Iris pigment epithelial cell (primary cell): ENCODE data around the gene SLC16A6.
"Not testable (repeated sequence)": the region's sequence is repeated elsewhere in the genome, so short reads cannot be mapped to it uniquely, and the experiment has no call there.

ENCODE experiments used
- DNase-seq: peaks from one replicate; pipeline ENCODE4 v3.0.0-alpha.2; 2011; ENCODE audit warnings: low read depth

Gene SLC16A6

GRCh38 chr17:68290955-68291835 lies at the start of gene SLC16A6, which contains the start of gene ARSG:
Gene SLC16A6, minus strand, starts transcription at chr17:68291127. Its CDS starts 12,807 bp downstream, at chr17:68278320.
Gene ARSG, plus strand, starts transcription at chr17:68291495. Its CDS starts 15,999 bp downstream, at chr17:68307494.
- peak; percentile 68 for DNase-seq

GRCh38 chr17:68334393-68334792 lies 43.5 kb upstream of the SLC16A6 start:
- peak; percentile 62 for DNase-seq

GRCh38 chr17:68331932-68332331 lies 41.0 kb upstream of the SLC16A6 start:
- not testable (repeated sequence) for DNase-seq

GRCh38 chr17:68329331-68329730 lies 38.4 kb upstream of the SLC16A6 start:
- DNase-seq = no peak

- peak; percentile 42 for DNase-seq
Observed at GRCh38 chr17:68328676-68329075, 37.7 kb upstream of the SLC16A6 start.

- no peak for DNase-seq
Observed at GRCh38 chr17:68327823-68328557, 37.1 kb upstream of the SLC16A6 start.

GRCh38 chr17:68326681-68327080 lies 35.8 kb upstream of the SLC16A6 start:
- DNase-seq = peak; percentile 29

- DNase-seq = no peak
Observed at GRCh38 chr17:68325961-68326360, 35.0 kb upstream of the SLC16A6 start.

- DNase-seq = no peak
Observed at GRCh38 chr17:68324654-68325336, 33.9 kb upstream of the SLC16A6 start.

GRCh38 chr17:68324114-68324513 lies 33.2 kb upstream of the SLC16A6 start:
- DNase-seq = no peak

GRCh38 chr17:68322630-68323029 lies 31.7 kb upstream of the SLC16A6 start:
- no peak for DNase-seq

- no peak for DNase-seq
Observed at GRCh38 chr17:68321556-68321954, 30.6 kb upstream of the SLC16A6 start.

- no peak for DNase-seq
Observed at GRCh38 chr17:68320943-68321555, 30.1 kb upstream of the SLC16A6 start.

GRCh38 chr17:68320311-68320865 lies 29.5 kb upstream of the SLC16A6 start:
- no peak for DNase-seq

GRCh38 chr17:68319410-68320162 lies 28.7 kb upstream of the SLC16A6 start:
- no peak for DNase-seq

GRCh38 chr17:68318103-68318991 lies 27.4 kb upstream of the SLC16A6 start:
- DNase-seq = peak; percentile 57

- DNase-seq = no peak
Observed at GRCh38 chr17:68317458-68317857, 26.5 kb upstream of the SLC16A6 start.

- no peak for DNase-seq
Observed at GRCh38 chr17:68315930-68316329, 25.0 kb upstream of the SLC16A6 start.

GRCh38 chr17:68314916-68315535 lies 24.1 kb upstream of the SLC16A6 start:
- peak; percentile 30 for DNase-seq
